NOMO-1 treated with DMSO at 0.1 percent for 48 hours (cell line): Measurements from ENCODE around the gene IGSF5.
"Not testable (repeated sequence)": the region's sequence is repeated elsewhere in the genome, so short reads cannot be mapped to it uniquely, and the experiment has no call there.

Experiments
- DNase-seq: peaks from one replicate; lab custom pipeline; 2025; ENCODE audit not compliant: unreplicated experiment; lab: John Stamatoyannopoulos, UW

IGSF5 gene

GRCh38 chr21:39744883-39745282 lies at the start of gene IGSF5:
TSS of gene IGSF5 (plus strand) at chr21:39745183. CDS start at chr21:39745510, 327 bp downstream.
- not testable (repeated sequence) for DNase-seq

GRCh38 chr21:39696196-39696595 lies 48.8 kb upstream of the IGSF5 start:
- no peak for DNase-seq

DNA sequence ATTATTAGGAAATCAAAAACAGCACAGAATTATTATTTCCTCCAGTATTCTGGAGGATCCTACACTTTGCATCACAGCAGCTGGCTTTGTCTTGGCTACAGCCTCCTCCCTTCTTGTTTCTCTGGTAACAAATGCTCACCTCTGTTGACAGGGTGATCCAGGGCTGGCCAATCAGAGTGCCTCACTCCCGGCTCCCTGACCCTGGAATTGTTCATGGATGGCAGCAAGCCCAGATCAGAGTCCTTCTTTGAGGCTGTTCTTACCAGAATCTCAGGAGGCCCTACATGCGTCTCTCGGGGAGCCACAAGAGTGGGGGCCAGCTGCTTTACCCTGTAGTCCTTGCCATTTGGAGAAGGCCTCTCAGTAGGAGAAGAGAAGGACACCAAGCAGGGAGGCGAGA lies 48.4 kb upstream of the IGSF5 start:
- no peak for DNase-seq

DNA sequence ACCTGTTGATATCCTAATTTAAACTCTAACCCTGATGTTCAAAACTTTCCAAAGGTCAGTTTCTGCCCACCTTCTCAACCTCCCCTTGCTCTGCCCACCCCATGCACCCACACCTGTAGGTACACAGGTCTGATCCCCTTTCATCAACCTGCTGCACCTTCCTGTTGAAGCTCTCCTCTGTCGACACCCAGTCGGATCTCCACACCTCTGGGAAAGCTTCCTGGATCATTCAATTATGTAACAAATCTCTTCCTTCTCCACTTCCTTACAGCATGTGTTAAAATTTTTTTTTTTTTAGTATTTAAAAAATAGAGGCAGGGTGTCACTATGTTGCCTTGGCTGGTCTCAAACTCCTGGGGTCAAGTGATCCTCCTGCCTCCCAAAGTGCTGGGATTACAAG lies 44.7 kb upstream of the IGSF5 start:
- DNase-seq = no peak

DNA sequence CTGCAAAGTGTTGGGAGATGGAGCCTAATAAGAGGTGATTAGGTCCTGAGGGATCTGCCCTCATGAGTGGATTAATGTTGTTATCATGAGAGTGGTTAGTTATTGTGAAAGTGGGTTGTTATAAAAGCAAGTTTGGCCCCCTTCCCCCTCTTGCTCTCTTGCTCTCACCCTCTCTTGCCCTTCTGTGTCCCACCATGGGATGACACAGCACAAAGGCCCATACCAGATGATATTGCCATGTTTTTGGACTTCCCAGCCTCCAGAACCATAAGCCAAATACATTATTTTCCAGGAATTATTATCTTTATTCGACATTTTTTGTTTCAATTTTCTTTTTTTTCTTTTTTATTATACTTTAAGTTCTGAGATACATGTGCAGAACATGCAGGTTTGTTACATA lies 41.4 kb upstream of the IGSF5 start:
- no peak for DNase-seq

DNA sequence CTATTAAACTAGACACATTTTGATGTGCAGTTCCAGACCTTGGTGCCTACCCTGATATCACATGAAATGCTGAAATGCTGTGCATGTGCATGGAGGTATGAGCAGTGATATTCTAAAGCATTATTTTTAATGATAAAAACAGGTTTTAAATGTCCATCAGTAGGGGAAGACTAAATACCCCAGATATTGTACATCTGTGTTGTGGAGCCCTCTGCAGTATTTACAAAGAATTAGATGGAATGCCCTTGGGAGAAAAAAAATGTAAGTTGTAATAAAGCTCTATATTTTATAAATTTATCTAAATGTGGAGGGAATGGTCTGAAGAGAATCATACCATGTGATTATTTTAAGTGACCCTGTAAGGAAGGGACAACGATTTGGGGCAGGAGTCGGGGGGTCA lies 39.1 kb upstream of the IGSF5 start:
- no peak for DNase-seq

- DNase-seq = no peak
Measured at GRCh38 chr21:39707316-39707715, 37.7 kb upstream of the IGSF5 start.

DNA sequence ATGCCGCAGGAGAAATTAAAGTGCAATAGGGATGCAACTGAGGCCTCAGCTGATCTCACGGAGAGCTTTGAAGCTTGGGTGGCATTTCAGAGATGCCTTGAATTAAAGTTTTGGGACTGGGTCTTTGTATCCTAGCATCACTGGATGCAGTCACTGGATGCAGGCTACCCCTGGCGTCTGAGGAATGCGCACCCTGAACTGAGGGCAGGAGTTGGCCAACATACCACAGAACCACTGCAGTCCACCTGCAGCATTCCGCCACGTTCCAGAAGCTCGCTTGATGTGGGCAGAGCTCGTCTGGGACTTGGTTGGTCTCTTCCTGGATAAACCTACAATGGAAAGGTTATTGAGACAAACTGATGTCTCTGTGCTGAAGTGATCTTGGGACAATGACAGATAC lies 34.1 kb upstream of the IGSF5 start:
- DNase-seq = no peak

- DNase-seq = no peak
Measured at GRCh38 chr21:39712273-39712672, 32.7 kb upstream of the IGSF5 start.

DNA sequence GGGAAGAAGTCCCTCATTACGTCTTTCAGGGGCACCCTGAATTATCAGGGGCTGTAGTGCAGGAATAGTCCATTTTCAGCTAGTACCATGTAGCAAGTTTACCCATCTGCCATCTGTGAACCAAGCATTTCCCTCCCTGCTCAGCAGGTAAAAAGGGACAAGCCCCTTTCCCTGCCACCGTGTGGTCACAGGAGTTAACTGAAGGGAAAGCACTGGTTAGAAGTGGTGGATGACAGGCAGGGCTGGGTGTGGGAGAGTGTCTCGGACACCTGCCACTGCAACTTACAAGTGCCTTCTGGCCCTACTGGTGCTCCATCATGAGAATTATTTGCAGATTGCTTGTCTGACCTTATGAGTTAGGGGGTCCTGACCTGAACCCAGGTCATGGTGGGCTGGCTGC lies 32.0 kb upstream of the IGSF5 start:
- no peak for DNase-seq

DNA sequence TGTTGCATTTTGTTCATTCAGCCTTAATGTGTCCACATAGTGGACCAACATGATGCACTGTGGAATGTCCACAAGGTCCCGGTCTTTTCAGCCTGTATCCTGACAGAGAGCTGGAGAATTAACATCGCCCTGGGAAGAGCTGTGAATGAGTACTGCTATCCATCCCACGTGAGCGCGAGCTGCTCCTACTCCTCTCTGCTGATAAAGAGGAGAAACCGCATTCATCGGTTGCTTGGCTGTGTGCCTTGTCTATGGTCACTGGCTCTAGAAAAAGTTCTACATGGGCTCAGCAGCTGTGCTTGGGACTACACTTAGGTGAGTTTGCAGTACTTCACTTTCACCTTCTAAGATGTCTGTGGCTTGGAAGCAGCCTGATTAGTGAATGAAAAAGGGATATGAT lies 31.1 kb upstream of the IGSF5 start:
- DNase-seq = no peak

DNA sequence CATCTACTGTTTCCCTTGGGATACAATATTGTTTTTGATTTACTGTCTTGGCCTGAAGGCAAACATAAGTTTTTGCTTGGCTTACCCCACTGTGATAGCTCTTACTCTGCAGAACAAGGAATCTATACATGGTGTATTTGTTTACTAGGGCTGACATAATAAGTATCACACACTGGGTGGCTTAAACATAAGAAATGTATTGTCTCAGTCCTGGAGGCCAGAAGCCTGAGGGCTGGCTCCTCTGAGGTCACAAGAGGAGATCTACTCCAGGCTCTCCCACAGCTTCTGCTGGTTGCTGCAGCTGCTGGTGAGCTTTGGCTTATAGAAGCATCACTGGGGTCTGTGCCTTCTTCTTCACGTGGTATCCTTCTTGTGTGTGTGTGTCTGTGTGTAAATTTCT lies 30.7 kb upstream of the IGSF5 start:
- DNase-seq = no peak

DNA sequence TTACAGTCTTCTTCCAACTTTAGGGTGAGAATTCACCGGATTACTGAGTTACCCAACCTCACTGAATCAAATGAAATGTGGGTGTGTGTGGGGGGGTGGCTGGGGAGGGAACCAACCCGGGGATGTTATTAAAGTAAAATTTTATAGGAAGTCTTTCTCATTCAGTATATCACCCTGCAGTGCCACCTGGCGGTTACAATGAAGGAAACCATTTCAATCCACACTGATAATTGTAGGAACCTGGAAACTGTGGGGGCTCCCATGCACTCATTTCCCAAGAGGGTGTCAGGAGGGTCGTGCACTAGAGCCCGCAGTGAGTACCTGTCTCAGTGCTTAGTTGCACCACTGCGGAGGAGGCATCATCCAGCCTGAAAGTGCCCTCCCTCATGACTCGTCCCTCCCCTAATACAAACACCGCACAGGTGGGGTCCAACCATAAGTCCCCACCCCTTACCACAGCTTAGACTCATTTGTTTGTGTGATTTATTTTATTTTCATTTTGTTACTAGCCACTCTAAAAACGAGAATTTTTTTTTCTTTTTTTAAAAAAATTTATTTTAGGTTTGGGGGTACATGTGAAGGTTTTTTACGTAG lies 29.1 kb upstream of the IGSF5 start:
- DNase-seq = peak; percentile 23

DNA sequence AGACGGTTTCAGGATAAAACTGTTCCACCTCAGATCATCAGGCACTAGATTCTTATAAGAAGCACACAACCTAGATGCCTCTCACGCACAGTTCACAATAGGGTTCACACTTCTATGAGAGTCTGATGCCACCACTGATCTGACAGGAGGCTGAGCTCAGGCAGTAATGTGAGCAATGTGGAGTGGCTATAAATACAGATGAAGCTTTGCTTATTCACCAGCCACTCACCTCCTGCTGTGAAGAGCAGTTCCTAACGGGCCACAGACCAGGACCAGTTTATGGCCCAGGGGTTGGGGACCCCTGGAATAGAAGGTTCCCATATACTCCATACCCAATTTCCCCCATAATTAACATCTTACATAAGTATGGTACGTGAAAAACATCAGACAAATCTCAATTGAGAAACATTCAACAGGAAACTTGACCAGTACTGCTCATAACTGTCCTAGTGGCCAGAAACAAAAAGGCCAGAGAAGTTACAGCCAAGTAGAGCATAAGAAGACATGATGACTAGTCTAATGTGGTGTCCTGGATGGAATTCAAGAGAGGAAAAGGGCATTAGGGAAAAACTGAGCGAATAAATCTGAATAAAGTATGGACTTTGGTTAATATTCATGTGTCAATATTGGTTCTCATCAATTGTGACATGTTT lies 24.7 kb upstream of the IGSF5 start:
- DNase-seq = no peak

- DNase-seq = no peak
Measured at GRCh38 chr21:39721885-39722284, 23.1 kb upstream of the IGSF5 start.

DNA sequence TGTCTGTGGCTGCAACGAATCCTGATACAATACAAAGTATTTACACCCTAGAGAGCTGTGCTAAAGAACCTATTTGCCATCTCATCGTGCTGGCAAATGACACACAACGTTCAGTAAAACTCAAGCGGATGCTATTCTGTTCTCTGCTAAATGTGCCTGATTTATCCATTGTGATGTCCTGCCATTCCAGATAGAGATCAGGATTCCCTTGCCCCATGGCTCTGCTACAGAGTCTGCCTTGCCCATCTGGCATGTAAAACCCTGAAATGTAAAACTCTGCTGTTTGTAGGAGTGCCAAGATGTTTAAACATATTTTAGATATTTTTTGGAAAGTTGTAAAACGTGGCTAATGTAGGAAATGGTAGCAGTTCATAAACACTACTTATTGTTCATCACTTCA lies 20.0 kb upstream of the IGSF5 start:
- no peak for DNase-seq

DNA sequence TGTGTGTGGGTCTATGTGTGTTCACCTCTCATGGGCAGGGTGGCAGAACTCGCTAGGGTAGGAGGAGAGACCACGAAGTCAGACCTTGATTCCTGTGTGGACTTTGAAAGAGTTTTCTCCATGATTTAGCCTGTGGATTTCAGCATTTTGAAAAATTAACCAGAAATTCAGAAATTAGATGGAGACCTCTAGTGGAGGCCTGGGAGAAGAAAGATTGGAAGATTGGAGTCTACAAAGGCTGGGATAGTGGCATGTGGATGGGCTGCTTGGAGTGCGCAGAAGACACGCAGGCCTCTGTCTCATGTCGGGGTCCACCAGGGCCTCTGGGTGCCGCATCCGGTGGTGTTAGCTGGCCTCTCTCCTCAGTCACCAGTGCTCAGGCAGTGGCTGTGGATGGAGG lies 18.9 kb upstream of the IGSF5 start:
- no peak for DNase-seq

- no peak for DNase-seq
Measured at GRCh38 chr21:39727401-39728120, 17.4 kb upstream of the IGSF5 start.

GRCh38 chr21:39728341-39728740 lies 16.6 kb upstream of the IGSF5 start:
- DNase-seq = no peak

DNA sequence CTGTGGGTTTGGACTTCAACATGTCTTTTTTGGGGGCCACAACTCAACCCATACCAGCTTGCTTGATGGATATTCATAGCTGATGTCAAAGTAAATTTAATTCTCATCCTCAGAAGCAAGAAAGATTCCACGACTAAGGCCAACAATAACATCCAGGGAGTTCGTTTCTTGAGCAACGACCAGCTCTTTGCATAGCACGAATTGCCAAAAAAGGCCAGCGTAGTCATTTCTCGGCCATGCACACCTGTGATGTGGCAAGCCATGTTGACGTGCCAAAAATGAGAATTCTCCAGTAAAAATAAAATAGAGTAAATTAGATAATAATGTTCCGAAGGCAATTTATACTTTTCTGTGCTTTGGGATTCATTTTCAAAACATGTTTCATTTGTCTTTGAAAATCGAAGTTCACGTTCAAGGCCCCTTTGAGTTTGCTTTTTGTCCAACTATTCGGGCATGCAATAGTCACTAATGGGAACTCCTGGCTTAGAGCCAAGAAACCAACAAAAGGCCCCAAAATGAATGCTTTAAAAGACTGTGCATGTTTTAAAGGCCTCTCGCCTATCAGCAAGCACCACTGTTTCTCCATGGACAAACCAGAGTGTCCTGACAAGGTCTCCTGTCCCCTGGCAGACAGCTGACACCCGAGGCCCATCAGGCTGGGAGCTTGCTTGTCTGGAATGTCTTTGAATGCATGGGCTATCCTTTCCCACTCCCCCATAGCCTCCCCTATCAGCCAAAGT lies 14.4 kb upstream of the IGSF5 start:
- DNase-seq = no peak

DNA sequence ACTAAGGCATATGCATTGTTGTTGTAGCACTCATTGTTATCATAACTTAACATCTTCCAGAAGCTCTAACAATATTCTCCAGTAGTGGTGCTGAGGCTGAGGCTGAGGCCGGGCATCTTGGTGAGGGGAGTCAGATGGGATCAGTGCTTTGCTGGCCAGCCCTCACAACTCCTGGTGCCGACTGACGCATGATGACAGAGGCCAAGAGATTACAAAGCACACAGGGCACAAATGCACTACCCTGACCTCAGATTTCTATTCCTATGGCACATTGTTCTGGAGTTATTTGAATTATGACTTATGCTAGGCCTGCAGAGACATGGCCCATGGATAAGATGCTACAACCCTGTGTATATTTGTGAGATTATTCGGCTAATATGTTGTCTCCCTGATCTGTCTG lies 8.3 kb upstream of the IGSF5 start:
- DNase-seq = no peak
